HG03103 (cell line): ENCODE measurements around the gene CTNNBIP1.

Source experiments
- ATAC-seq: cut with Tn5 transposase; IDR thresholded peaks from one replicate; pipeline ENCODE4 v1.9.1; 2021; ENCODE audit warnings: low read depth; ENCODE audit not compliant: unreplicated experiment

The CTNNBIP1 gene

DNA sequence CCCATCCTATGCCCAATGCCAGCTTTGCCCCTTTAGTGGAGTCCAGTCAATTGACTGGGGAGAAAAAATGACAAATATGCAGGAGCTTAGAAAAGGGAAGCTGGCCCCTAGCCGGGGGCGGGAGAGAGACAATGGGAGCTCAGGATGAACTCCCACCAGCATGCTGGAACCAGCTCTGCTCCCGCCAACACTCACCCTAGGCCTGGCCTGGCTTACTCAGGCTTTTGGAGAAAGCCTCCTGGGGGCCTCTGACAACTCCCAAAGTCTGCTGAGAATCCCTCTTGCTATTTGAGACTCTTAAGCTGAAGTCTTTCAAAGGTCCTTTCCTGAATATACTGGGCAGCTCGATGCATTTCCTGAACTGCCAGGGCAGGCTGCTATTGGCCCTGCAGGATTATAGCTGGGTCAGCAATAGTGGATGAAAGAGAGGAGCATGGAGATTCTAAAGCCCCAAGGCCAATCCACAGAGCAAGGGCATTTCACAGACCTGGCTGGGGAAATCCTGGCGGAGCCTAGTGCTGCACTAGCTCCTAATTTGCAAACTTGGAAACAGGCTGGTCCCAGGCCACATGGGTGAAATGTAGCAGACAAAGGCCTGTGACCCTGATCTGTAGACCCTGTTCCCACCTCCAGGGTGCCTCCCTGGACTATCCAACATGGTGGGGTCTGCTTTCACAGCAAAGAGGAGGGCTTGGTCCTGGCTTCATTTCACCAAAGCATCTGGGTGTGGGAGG lies 50.6 kb downstream of the CTNNBIP1 start:
- ATAC-seq: no peak

DNA sequence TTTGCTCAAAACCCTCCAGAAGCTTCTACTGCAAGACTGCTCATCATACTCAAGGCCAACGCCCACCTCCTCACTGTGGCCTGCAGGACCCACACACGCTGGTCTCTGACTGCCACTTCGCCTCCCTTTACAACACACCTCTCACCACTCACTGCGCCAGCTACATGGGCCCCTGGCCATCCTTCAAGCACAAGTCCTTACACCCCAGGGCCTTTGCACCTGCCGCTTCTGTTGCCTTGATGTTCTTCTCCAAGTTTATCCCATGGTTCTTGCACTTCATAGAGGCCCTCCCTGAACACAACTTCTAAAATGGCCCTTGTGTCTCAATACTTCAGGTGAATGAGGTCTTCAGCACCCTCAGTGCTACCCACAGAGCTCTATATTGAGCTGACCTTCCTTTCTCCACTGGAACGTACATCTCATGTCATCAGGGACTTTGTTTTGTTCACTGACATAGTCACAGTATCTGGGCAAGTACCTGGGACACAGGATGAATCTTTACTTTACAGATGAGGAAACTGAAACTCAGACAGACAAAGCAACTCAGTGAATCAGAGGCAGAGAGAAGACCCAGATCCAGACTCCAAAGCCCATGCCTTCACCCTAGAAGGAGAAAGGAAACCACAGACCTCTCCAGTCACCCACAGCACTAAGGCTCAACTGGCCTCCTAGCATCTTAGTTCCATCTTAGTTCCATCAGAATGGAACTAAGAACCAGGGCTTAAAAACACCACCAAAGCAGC lies 51.6 kb downstream of the CTNNBIP1 start:
- no peak for ATAC-seq

DNA sequence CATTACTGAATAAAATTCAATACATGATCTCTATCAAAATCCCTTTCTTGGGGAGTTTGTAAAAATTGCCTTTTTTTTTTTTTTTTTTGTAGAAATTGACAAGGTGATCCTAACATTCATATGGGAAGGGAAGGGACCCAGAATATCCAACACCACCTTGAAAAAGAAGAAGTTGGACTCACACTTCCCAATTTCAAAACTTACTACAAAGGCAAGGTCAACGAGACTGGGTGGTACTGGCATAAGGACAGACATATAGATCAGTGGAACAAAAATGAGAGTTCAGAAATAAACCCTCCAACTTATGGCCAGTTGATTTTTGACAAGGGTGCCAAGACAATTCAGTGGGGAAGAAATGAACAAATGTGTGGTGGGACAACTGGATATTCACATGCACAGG lies 54.9 kb downstream of the CTNNBIP1 start:
- ATAC-seq: no peak

DNA sequence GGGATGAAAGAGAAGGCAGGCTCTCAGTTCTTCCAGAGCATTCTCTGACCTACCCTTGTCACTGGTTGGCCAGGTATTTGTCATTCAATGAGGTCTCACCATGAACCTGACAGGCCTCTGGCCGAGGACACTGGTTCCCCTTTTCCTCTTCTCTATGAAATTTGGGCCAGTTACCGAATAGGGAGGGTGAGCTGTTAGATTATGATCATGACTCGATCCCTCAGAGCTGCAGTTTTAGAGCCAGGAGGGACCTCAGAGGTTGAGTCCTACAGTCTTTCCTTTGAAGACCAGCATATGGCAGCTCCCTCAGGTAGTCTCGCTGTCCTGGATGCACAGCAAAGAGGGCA lies 56.8 kb downstream of the CTNNBIP1 start:
- no peak for ATAC-seq

- ATAC-seq: no peak
These were observed 57.4 kb downstream of the CTNNBIP1 start for GRCh38 chr1:9852410-9853248.

DNA sequence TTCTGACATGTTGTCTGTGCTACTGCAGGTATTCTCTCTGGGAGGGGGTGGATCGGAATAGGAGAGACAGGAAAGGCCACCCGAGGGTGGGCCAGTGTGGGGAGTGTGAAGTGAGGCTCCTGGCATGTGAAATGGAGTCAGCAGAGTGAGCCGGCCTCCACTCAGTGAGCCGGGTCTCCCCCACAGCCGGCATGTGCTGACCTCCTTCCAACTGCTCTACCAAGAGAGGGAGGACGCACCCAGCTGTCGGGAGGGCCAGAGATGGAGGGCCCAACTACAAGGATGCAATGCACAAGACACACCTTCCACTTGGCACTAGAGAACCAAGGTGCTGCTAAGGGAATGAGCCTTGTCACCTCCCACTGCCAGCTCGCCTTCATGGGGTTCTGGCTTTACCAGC lies 58.1 kb downstream of the CTNNBIP1 start:
- ATAC-seq: no peak

DNA sequence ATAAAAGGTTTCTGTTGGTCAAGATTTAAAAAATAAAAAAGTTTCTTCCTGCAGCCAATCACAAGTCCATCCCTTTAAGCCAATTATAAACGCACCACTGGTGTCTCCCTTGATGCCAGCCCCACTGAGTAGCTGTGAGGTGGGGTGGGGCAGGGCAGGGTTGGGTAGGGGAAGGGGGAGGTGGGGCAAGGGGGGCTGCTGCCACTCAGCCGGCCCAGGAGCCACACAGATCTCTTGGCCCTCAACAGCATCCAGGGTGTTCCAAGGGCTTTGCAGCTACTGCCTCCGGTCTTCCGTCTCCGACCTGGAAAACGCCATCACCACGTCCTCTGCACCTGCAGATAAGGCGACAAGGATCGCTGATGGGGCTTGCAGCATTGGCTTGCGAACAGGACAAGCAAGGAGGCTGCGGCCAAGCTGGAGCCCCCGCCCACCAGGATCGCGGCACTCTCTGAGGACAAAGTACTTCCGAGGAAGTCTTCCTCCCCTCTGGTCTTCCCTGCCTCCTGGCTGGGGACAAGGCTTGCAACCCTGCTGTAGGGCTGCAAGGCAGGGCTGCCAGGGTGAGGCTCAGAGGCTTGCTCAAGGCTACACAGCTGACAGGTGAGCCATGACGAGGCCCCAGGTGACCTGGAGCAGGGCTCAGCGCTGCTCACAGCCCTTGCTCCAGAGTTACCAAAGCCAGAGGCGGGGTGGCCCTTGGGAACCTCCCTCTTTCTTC lies 59.5 kb downstream of the CTNNBIP1 start:
- no peak for ATAC-seq

- no peak for ATAC-seq
These were observed 60.2 kb downstream of the CTNNBIP1 start for GRCh38 chr1:9849691-9850441.

DNA sequence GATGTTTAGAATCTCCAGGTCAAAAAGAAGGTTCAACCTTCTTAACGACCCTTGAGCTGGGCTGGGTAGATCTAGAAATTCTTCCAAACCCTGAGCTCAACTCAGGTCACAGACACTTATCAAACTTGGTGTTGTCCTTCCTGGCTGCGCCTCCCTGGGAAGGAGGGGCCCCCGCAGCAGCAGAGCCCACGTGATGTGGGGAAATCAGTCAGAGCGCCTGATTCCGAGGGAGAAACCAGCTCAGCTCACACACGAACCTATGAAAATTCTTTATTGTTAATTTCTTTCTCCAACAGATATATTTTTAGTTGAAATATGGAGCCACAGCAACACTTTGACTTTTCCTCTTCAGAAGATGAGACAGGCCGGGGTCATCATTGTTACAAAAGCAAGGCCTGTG lies 62.0 kb downstream of the CTNNBIP1 start:
- ATAC-seq: no peak

DNA sequence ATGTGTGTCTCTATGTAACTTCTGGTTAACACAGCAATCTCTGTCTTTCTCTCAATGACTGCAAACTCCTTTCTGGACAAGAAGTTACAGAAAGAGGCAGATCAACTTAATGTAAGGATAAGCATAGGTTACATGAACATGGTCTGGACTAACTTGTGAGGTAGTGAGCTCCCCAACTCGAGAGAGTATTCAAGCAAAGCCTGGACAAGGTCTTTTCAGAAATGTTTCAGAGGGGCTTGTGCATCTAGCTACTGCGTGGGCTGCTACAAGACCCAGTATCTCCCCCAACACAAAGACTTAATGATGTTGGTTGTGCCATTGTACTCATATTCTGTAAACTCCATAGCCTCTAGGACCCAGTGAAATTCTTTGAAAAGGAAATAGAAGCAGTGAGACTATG lies 62.8 kb downstream of the CTNNBIP1 start:
- ATAC-seq: no peak

DNA sequence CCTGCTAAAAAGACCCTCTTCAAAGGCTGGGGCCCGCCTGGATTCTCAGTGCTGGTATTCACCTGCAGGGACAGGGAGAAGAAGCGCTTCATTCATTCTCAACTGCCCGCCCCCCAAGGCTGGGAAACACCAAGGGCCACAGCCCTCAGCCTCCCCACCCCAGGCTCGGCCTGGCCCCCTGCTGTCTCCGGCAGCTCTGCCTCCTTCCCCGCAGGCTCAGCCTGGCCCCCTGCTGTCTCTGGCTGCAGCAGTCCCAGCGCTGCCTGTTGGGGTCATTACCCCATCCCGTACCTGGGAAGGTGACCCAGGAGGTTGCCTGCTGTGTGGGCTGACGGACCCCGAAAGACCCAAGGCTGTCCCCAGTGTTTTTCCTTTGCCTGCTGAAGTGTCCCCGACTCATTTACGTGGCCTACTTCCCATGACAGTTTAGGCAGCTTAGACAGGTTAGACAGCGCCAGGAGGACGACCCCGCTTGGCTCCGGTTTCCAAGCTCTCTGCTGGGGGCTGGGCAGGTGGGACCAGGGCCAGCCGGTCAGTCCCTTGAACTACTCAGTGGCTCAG lies 63.4 kb downstream of the CTNNBIP1 start:
- no peak for ATAC-seq

GRCh38 chr1:9845914-9846313 lies 64.2 kb downstream of the CTNNBIP1 start:
- ATAC-seq: no peak

DNA sequence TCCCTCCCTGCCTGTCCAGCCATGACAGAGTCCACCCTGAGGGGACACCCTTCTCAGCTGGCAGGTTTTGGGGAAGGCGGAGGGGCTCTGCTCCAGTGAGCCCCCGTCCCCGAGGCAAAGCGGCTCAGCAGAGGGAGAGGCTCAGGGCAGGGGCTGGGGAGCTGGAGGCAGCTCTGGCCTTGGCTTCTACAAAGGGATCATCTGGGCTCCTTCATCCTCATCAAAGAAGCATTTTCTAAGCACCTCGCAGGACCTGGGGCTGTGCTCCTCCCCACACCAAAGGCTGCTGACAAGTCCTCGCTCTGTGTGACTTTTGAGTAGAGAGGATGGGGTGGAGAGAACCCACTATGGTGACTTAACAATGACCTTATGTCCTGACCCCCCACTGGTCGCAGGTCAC lies 65.3 kb downstream of the CTNNBIP1 start:
- ATAC-seq: no peak

DNA sequence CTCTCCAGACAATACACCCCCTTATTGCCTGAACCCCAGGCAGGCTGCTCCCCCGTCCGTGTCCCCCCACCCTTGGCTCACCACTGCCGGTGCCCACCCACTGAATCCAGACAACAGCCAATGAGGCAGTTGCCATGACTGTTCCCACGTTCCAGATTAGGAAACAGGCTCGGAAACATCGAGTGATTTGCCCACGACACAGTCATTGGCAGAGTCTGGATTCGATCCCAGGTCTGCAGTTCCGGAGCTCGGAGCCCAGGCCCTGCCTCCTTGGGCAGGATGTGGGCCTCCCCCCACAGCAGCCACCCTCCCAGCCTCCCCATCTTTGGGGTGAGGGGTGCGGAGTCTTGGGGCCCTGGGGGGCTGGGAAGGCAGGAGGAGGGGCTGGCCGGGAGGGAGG lies 66.0 kb downstream of the CTNNBIP1 start:
- ATAC-seq: no peak

- ATAC-seq: no peak
These were observed 66.5 kb downstream of the CTNNBIP1 start for GRCh38 chr1:9843576-9843945.

DNA sequence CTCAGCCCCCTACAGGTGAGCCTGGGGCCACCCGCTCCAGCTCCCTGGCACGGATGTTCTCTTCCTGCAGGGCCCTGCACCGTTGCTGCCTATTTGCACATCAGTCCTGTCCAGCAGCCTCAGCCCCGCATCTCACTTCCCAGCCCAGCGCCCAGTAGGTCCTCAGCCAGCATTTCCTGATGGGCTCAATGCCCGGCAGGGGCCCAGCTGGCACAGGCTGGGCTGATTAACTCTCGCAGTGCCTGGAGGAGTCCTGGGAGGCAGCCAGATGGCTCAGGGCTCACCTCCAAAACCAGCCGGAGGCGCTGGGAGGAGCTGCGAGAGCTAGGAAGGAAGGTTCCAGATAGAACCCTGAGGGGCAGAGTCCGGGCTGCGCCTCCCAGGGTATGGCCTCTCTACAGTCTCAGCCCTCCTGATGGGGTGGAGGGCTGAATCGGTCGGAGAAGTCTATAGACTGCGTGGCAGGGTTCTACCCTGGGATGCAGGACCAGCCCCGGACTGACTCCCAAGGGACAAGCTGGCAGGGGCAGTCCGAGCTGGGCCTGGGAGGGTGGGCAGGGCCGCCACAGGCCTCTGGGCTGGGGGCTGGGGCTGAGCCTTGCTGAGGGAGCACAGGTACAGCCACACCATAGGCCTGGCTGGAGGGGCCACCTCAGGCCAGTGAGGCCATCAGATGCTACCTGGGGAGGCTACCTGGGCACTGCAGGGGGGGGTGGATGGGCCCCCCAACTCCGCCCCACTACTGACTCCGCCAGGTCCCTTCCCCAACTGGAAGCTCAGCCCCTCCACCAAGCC lies 67.1 kb downstream of the CTNNBIP1 start:
- ATAC-seq: no peak

DNA sequence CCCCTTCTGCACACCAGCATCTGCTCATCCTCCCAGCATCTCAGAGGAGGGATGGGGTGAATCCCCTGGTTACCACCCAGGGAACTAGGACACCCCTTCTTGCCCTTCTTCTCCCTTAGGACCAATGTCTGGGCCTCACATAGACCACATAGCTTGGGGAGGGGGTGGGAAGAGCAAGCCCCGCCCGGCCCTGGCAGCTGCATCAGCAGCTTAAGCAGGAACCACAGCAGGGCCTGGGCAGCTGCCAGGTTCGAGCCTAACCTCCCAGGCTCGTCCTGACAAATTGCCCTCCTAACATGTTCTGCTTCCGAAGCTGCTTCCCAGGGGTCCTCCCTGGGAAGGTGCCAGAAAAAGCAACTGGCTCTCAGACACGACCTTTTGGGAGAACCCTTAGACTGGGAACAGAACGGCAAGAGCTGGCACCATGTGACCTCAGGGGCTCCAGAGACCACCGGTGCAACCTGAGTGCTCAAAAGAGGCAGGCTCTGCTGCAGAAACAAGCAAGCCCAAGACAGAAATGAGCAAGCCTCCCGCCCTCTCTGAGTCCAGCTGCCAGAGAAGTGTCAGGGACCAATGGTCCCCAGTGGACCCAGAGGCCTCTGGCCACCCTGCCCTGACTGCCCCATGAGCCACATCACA lies 67.9 kb downstream of the CTNNBIP1 start:
- no peak for ATAC-seq

DNA sequence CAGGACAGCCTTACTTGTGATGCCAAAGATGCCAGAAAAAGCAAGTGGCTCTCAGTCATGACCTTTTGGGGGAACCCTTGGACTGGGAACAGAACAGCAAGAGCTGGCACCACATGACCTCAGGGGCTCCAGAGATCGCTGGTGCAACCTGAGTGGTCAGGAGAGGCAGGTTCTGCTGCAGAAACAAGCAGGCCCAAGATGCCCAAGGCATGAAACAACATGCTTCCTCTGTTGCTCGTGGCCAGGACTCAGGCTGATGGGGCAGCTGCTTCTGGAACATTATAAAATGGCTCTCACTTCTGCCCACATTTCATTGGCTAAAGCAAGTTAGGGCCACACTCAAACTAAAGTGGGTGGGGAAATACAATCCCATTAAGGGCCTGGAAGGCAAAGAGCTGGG lies 68.6 kb downstream of the CTNNBIP1 start:
- no peak for ATAC-seq

- ATAC-seq: no peak
These were observed 69.9 kb downstream of the CTNNBIP1 start for GRCh38 chr1:9840176-9840575.
